Astrocyte (in vitro differentiated cells and primary cell): Measurements from ENCODE around the gene DCLRE1C. TPM values are rescaled to one million over a fixed set of nuclear protein-coding genes. Genes with fewer than 3 reads are reported as not detected.
"Not testable (repeated sequence)": the region's sequence is repeated elsewhere in the genome, so short reads cannot be mapped to it uniquely, and the experiment has no call there.

Experiments
- DNase-seq: peaks from one replicate; pipeline ENCODE4 v3.0.0-alpha.2; 2010; ENCODE audit warnings: low read depth
- FAIRE-seq: peaks from 2 replicates; lab custom pipeline; 2011; peaks lifted over from hg19 to GRCh38; lab: Jason Lieb, UNC
- H2AFZ ChIP-seq: 2 replicates; pipeline ENCODE4 v1.6.0; 2012; ENCODE audit warnings: low read depth, low read length, inconsistent platforms
- H3K27ac ChIP-seq: 2 replicates; pipeline ENCODE4 v1.5.1; 2011; ENCODE audit warnings: low read depth, low read length, inconsistent platforms
- H3K27me3 ChIP-seq: 2 replicates; pipeline ENCODE4 v1.6.0; 2011; ENCODE audit warnings: low read length, inconsistent platforms; ENCODE audit not compliant: insufficient read depth
- H3K36me3 ChIP-seq: 2 replicates; pipeline ENCODE4 v1.5.1; 2011; ENCODE audit warnings: low read length, inconsistent platforms; ENCODE audit not compliant: insufficient read depth
- H3K4me1 ChIP-seq: 2 replicates; pipeline ENCODE4 v1.5.1; 2011; ENCODE audit warnings: low read length, inconsistent platforms; ENCODE audit not compliant: insufficient read depth
- H3K4me2 ChIP-seq: 2 replicates; pipeline ENCODE4 v1.6.0; 2012; ENCODE audit warnings: low read length, inconsistent platforms
- H3K4me3 ChIP-seq: 2 replicates; pipeline ENCODE4 v1.5.1; 2011; ENCODE audit warnings: low read depth, mild to moderate bottlenecking, low read length, inconsistent platforms; ENCODE audit not compliant: insufficient read depth
- H3K79me2 ChIP-seq: 2 replicates; pipeline ENCODE4 v1.6.0; 2012; ENCODE audit warnings: mild to moderate bottlenecking, low read length, inconsistent platforms; ENCODE audit not compliant: insufficient read depth
- H3K9ac ChIP-seq: 2 replicates; pipeline ENCODE4 v1.6.0; 2012; ENCODE audit warnings: mild to moderate bottlenecking, low read length, inconsistent platforms
- H3K9me3 ChIP-seq: 2 replicates; pipeline ENCODE4 v1.5.1; 2012; ENCODE audit warnings: low read depth, mild to moderate bottlenecking, low read length, inconsistent platforms; ENCODE audit not compliant: insufficient read depth
- H4K20me1 ChIP-seq: 2 replicates; pipeline ENCODE4 v1.6.0; 2012; ENCODE audit warnings: low read length, inconsistent platforms; ENCODE audit not compliant: insufficient read depth
- H3K27ac Mint-ChIP-seq: one replicate; pipeline ENCODE4 v1.8.0; 2021; ENCODE audit warnings: mild to moderate bottlenecking, mixed read lengths; ENCODE audit not compliant: unreplicated experiment
- H3K27me3 Mint-ChIP-seq: one replicate; pipeline ENCODE4 v1.8.0; 2021; ENCODE audit warnings: low read depth, mixed read lengths; ENCODE audit not compliant: unreplicated experiment
- H3K36me3 Mint-ChIP-seq: one replicate; pipeline ENCODE4 v1.8.0; 2021; ENCODE audit warnings: low read depth, mixed read lengths; ENCODE audit not compliant: unreplicated experiment
- H3K4me1 Mint-ChIP-seq: one replicate; pipeline ENCODE4 v1.8.0; 2021; ENCODE audit warnings: low read depth, mixed read lengths; ENCODE audit not compliant: unreplicated experiment
- H3K4me3 Mint-ChIP-seq: one replicate; pipeline ENCODE4 v1.8.0; 2021; ENCODE audit warnings: mild to moderate bottlenecking, moderate library complexity, mixed read lengths; ENCODE audit not compliant: unreplicated experiment
- H3K9me3 Mint-ChIP-seq: one replicate; pipeline ENCODE4 v1.8.0; 2021; ENCODE audit warnings: mild to moderate bottlenecking, mixed read lengths; ENCODE audit not compliant: unreplicated experiment
- EZH2 ChIP-seq: IDR thresholded peaks from 2 replicates; pipeline ENCODE4 v1.6.1; 2012; ENCODE audit warnings: mild to moderate bottlenecking, low read length, inconsistent platforms; ENCODE audit not compliant: insufficient read depth
- total RNA-seq: library from RNA; stranded (reverse); gene quantifications from 2 replicates; pipeline ENCODE4 v1.2.1, GENCODE V29; 2021
- TF ChIP-seq, protein P1 (sequence below): IDR thresholded peaks from 2 replicates; pipeline ENCODE4 v1.5.1; 2011; ENCODE audit warnings: low read depth, mild to moderate bottlenecking, inconsistent platforms, low read length, moderate library complexity; ENCODE audit not compliant: insufficient read depth

The DCLRE1C gene
- total RNA-seq, 1 donor from 2014 or later = 10.1 TPM

DNA sequence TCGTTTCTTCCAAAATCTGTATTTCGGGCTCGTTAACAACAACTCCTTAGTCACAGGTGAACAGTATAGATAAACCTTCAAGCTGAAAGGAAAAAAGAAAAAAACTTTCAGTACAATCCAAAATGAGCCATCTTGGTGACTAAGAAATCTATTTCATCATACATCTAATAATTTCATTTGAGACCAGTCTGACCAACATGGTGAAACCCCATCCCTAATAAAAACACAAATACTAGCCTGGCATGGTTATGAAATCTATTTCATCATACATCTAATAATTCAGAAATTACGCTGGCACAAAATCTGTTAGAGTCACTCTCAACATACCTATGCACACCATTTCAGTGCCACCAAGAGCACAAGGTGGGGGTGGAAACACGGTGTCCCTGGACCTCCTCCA lies 8.8 kb downstream of the DCLRE1C start:
- Histone ChIP-seq H3K4me3 (no peak overlapping the region), H3K36me3 (peaks cover 21% of the 10 kb centered on the region), H4K20me1 (peaks cover 7% of the 10 kb centered on the region), H2AFZ (no peak overlapping the region), H3K4me2 (no peak overlapping the region), H3K27me3 (no peaks in the 10 kb centered on the region), H3K79me2 (peaks cover 31% of the 10 kb centered on the region), H3K9ac (no peak overlapping the region), H3K4me1 (no peaks in the 10 kb centered on the region), H3K9me3 (no peaks in the 10 kb centered on the region), H3K27ac (no peak overlapping the region)
- no peak overlapping the region for H3K27ac Mint-ChIP-seq
- peaks cover 11% of the 10 kb centered on the region for H3K36me3 Mint-ChIP-seq
- peaks cover 2% of the 10 kb centered on the region for H3K4me1 Mint-ChIP-seq
- TF ChIP-seq, protein P1, sequence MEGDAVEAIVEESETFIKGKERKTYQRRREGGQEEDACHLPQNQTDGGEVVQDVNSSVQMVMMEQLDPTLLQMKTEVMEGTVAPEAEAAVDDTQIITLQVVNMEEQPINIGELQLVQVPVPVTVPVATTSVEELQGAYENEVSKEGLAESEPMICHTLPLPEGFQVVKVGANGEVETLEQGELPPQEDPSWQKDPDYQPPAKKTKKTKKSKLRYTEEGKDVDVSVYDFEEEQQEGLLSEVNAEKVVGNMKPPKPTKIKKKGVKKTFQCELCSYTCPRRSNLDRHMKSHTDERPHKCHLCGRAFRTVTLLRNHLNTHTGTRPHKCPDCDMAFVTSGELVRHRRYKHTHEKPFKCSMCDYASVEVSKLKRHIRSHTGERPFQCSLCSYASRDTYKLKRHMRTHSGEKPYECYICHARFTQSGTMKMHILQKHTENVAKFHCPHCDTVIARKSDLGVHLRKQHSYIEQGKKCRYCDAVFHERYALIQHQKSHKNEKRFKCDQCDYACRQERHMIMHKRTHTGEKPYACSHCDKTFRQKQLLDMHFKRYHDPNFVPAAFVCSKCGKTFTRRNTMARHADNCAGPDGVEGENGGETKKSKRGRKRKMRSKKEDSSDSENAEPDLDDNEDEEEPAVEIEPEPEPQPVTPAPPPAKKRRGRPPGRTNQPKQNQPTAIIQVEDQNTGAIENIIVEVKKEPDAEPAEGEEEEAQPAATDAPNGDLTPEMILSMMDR = no peak
- no peak for TF ChIP-seq EZH2
- no peaks in the 10 kb centered on the region for H3K9me3 Mint-ChIP-seq
- DNase-seq = no peak
- no peak overlapping the region for H3K4me3 Mint-ChIP-seq
- no peak for FAIRE-seq
- H3K27me3 Mint-ChIP-seq = no peaks in the 10 kb centered on the region

- DNase-seq, H3K27ac Mint-ChIP-seq, H2AFZ ChIP-seq, H3K4me1 ChIP-seq, H3K27ac ChIP-seq, H4K20me1 ChIP-seq, H3K4me3 ChIP-seq, H3K9me3 Mint-ChIP-seq, H3K4me2 ChIP-seq, H3K4me1 Mint-ChIP-seq, H3K9me3 ChIP-seq, H3K27me3 ChIP-seq, FAIRE-seq, H3K27me3 Mint-ChIP-seq, H3K9ac ChIP-seq, H3K4me3 Mint-ChIP-seq: not testable (repeated sequence)
- Histone ChIP-seq H3K79me2 (peaks cover 11% of the 10 kb centered on the region), H3K36me3 (peaks cover 20% of the 10 kb centered on the region)
- H3K36me3 Mint-ChIP-seq = peaks cover 13% of the 10 kb centered on the region
These were observed 11.0 kb downstream of the DCLRE1C start for GRCh38 chr10:14942950-14943338.

GRCh38 chr10:14942147-14942949 lies 11.5 kb downstream of the DCLRE1C start:
- not testable (repeated sequence) for H3K27me3 Mint-ChIP-seq, H3K9me3 Mint-ChIP-seq, H3K79me2 ChIP-seq, H3K27ac Mint-ChIP-seq, H3K4me3 ChIP-seq, H3K27ac ChIP-seq, H3K4me3 Mint-ChIP-seq, H2AFZ ChIP-seq, H3K9ac ChIP-seq, H3K4me1 Mint-ChIP-seq, H3K4me1 ChIP-seq, H3K9me3 ChIP-seq, H3K4me2 ChIP-seq, DNase-seq, H4K20me1 ChIP-seq, H3K27me3 ChIP-seq
- FAIRE-seq = peak; percentile 66
- H3K36me3 Mint-ChIP-seq = peaks cover 11% of the 10 kb centered on the region
- peaks cover 17% of the 10 kb centered on the region for H3K36me3 ChIP-seq

DNA sequence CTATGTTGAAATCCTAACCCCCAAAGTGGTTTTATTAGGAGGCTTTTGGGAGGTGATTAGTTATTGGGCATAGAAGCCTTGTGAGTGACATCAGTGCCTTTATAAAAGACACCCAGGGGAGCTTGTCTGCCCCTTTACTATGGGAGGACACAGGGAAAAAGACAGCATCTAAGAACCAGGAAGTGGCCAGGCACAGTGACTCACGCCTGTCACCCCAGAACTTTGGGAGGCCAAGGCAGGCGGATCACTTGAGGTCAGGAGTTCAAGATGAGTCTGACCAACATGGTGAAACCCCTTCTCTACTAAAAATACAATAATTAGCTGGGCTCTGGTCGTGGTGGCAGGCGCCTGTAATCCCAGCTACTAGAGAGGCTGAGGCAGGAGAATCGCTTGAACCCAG lies 14.9 kb downstream of the DCLRE1C start:
- H3K79me2 ChIP-seq, H4K20me1 ChIP-seq, H3K9me3 ChIP-seq, DNase-seq, H2AFZ ChIP-seq, H3K9ac ChIP-seq, H3K4me3 ChIP-seq, H3K9me3 Mint-ChIP-seq, H3K27ac Mint-ChIP-seq, H3K36me3 ChIP-seq, H3K4me1 Mint-ChIP-seq, H3K4me3 Mint-ChIP-seq, H3K27ac ChIP-seq, H3K27me3 Mint-ChIP-seq, H3K4me1 ChIP-seq, H3K27me3 ChIP-seq, H3K4me2 ChIP-seq, FAIRE-seq: not testable (repeated sequence)
- H3K36me3 Mint-ChIP-seq = peaks cover 15% of the 10 kb centered on the region
